ACHN (cell line): ENCODE data around the gene FILIP1L.
A peak's percentile ranks its signal among the peaks of the same experiment; 100 is the strongest.

Experiments used
- DNase-seq: peaks from one replicate; pipeline ENCODE4 v3.0.0-alpha.2; 2015
- in situ Hi-C: cut with HindIII; loops from 2 replicates; pipeline ENCODE4 v1.10.0; 2017; ENCODE audit warnings: low sequenced_read_pairs, low pct_ligation_motif_present, low pct_unique_long_range_greater_than_20kb

FILIP1L gene

DNA sequence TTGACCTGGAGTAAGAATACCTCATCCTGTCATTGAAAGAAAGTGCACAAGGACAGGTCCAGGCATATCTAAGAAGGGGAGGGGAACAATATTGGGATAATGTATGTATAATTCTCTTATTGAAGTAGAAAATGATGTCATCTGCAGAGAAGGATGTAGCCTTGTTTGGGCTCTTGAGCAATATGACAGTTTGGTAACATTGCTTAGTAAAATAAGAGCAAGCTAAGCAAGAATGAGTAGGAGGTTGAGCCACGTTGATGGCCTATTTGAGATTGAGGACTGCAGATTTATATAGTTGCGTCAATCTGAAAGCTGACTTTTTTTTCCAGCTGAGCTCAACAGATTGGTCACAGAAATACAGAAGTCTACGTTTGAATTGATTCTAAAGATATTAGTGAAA is 145.2 kb downstream of the FILIP1L start:
- no peak for DNase-seq
- in situ Hi-C loops: no loop called here

DNA sequence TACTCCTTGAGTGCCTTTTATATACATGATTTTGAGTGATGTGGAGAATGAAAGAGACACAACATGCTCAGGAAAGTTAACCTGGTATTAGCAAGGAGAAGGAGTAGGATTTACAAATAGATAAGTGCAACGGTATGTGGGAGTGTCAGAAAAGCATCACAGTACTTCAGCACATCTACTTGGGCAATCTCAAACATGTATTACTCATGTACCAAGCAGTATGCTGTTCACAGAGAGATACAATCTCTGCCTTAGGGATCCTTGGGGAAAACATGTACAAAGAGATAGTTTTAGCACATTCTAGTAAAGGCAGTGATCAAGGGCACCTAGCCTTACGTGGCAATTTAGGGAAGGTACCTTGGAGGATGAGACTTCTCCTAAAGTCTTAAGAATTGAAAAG is 146.5 kb downstream of the FILIP1L start:
- in situ Hi-C loops: no loop called here
- no peak for DNase-seq

DNA sequence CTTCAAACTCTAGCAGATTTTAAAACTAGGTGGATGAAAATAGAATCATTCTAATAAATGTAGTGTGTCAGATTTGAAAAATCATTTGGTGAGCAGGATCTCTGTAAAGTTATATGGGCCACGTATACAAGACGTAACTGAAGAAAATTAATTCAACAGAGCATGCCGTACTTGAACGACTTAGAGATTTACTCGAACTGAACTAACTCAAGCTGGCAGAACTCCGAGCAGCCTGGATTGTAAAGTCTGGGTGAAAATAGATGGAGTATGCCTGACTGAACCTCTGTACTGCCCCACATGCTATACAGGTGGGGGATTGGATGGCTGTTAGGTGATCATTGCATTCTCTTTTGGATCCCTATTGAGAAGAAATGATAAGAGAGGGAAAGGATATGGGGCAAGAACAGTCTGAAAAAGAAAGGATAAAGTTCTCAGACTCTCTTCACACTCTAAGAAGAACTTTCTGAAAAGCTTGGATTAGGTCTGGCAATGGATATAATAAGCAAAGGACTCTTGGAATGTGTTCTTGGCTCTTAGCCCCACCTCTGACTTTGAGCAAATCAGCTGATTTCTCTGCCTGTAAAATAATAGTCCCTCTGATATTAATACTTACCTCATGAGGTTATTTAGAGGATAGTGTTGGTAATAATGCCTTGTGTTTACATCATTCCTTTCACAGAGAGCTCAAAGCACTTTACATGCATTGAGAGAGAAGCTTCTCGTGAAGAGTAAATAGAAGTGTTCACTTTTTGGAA is 147.5 kb downstream of the FILIP1L start:
- DNase-seq: no peak
- in situ Hi-C loops: no loop called here

DNA sequence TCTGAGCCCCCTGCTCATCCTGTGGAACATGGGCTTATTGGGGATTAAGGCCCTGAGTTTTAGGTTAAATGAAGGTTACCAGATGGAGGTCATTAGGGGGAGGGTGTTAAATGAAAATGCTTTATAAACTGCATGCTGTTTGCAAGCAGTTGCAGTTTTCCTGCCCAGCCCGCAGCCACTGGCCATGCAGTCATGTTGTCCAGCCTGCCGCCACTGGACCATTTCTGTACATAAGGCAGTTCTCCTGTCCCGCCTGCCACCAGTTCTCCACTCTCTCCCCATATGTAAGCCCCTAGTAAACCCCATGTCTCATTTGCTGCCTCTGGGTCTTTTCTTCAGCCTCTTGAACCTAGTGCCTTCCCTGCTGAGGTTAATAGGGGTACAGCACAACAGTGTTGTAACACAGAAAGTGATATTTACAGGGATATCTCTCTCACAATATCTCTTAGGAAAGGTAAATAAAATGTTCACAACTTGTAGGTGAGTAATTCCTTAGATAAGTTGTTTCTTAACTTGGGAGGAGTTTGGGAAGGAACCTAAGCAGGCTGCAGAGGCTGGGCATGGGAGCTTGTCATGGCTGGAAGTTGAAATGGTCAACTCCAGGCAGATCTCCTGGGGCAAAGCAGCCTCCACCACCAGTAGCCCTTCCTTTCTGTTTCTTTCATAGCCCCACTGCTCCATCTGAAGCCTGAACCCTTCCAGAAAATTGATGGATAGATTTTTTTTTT is 148.5 kb downstream of the FILIP1L start:
- no peak for DNase-seq
- in situ Hi-C loops: no loop called here

DNA sequence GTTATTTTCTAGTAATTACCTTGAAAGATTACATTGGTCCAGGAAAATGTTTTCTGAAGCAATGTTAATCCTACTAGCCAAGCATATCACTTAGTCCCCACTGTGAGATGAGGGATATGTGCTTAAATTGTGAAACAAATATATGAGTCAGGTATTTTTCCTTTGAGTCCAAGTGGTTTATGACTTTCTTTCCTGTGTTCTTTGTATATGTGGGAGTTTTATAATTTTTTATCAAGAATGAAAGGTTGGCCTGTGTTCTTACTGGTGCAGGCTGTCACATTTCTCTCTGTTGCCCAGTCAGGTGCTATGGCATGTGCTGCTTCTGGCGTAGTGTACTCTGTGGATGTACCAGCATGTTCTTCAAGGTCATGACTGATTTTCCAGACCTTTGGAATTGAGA is 149.2 kb downstream of the FILIP1L start:
- in situ Hi-C loops: no loop called here
- DNase-seq: no peak

DNA sequence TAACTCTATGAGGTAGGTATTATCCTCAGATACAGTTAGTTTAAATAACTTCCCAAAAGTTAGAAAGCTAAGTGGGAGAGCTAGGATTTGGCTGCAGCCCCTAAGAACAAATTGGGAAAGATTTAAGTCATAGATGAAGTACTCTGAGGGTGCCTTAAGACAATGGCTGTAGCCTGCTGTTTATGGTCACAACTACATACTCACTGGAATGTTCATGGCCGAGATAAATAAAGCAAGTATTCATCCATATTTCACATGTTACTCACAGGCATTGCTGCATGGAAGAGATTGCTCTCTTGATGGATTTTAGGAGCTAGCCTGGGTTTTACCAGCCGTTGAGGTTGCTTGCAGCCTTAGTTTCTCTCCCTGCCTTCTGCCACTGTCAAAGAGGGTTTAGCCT is 151.6 kb downstream of the FILIP1L start:
- DNase-seq: no peak
- in situ Hi-C loops: no loop called here

DNA sequence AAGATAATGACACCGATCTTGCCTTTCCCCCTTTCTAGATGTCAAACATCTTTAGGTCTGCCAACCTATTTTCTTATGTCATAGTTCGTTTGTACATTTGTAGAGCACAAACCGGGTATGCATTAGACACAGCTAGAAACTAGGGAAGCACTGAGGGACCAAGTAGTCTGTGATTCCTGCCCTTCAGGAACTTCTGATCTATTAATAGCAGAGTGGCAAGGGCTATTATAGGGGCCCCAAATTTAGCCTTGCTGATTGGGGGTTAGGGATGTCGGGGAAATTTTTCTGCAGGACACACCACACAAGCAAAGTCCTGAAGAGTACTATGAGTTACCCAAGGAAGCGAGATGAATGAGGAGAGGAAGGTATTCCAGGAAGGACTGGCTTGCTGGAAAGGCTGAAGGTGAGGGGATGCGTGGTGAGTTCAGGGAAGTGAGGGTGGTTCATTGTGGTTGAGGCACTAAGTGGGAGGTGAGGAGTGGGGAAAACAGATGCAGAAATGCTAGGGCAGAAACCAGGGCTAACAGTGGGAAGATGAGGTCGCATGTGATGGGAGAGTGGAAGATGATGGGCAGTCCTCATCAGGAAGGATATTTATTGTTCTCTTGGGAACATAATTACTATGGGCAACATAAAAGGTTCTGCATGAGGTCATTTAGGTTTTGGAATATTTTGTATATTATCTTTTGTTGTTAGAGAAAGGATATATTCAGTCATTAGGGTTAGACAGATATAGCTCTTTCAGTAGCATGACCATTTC is 152.4 kb downstream of the FILIP1L start:
- DNase-seq: no peak
- in situ Hi-C loops: no loop called here

DNA sequence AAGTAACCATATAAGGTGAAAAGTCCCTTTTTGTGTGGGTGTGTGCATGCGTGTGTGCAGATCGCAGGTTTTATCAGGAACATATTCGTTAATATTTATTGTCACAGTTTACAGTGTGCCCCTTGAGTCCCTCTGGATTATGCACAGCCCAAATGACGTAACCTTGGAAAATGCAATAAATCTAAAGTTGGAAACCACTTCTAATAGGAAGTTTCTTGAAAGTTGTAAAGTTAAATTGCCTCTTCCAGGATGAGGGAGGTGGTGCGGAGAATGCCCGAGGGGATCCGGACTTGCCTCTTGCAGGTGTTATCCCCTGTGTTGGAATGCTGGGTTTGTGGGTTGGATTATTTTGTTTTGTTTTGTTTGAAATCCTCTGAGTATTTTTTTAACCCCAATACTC is 153.4 kb downstream of the FILIP1L start:
- no peak for DNase-seq
- in situ Hi-C loops: no loop called here

DNA sequence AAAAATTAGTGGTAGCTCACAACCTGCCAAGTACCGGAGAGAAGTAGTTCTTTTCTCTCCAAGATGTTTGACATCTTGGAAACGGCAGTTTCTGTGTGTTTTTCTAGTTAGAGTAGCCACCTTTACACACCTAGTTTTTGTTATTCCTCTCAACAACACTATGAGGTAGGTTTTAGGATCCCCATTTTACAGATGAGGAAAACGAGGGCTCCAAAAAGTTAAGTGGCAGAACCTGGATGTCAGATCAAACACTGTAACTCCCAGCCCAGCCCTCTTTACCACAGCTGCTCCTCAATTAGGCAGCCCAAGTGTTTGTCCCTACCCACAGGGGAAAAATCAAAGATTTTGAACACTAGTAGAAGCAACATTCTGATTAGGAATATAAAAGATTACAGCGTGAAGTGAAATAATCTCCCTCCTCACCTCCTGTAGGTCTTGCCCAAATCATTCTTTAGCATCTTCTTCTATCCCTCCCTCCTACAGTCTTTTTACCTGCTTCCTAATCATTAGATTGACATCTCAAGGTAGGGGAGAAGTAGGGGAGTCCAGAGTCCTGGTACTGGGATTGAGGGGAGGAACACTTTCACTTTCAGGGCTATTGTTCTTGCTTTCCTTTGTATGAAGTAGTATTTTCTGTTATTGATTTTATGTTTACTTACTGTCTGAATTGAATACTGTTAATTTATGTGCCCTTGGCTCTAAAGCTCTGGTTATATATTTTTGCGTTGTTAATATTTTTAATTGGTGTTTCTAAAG is 154.0 kb downstream of the FILIP1L start:
- in situ Hi-C loops: no loop called here
- DNase-seq: no peak

DNA sequence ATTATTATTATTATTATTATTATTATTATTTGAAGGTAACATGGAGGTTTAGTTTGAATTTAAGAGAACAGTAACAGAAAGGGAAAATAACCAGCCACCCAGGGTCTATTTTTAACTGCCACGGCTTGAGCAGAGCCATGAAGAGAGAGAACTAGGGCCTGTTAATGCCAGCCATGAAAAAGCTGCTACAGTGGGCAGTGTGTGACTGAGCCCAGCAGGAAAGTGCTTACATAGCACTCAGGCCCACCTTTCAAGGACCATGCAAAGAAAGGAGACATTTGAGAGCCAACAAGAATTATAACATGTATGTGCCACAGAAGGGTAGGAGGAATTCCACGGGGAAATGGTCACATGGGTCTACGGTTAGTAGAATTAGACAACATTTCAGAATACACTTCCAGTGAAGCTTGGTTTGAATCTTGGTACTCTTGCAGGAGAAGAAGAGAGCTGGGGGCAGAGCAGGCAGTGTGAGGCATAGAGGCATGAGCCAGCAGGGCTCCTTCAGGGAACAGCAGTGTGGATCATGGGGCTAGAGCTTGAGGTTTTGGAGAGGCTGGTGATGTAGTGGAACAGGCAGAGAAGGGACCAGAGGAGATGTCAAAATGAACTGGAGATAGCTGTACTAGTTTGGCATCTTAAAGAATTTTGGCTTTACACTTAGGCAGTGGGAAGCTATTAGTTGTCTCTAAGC is 155.9 kb downstream of the FILIP1L start:
- in situ Hi-C loops: no loop called here
- no peak for DNase-seq

DNA sequence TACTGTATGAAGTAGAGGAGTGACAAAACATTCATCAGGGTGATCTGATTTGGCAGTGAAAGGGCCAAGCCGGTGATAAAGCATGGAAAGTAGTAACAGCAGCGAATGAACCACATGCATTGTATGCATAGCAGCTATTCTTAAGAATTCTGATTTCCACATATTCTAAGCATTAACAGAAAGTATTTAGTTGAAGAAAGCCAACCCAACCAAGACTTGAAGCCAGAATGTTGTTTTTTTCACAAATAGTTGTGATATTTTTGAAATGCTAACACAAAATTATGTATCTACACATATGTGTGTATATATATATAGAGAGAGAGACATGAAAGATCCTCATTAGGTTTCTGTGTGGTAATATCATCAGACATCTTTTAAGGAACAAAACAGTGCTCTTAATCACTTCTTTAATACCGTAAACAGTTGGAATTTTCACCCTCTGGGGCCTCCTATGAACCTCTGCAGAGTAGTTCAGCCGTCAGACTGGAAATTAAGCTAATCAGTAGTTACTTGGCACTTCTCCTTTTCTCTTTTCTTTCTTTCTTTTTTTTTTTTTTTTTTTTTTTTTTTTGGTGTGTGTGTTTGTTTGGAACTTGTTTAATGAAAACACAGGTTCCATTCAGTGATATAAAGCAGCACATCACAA is 157.0 kb downstream of the FILIP1L start:
- no peak for DNase-seq
- in situ Hi-C loops: no loop called here

DNA sequence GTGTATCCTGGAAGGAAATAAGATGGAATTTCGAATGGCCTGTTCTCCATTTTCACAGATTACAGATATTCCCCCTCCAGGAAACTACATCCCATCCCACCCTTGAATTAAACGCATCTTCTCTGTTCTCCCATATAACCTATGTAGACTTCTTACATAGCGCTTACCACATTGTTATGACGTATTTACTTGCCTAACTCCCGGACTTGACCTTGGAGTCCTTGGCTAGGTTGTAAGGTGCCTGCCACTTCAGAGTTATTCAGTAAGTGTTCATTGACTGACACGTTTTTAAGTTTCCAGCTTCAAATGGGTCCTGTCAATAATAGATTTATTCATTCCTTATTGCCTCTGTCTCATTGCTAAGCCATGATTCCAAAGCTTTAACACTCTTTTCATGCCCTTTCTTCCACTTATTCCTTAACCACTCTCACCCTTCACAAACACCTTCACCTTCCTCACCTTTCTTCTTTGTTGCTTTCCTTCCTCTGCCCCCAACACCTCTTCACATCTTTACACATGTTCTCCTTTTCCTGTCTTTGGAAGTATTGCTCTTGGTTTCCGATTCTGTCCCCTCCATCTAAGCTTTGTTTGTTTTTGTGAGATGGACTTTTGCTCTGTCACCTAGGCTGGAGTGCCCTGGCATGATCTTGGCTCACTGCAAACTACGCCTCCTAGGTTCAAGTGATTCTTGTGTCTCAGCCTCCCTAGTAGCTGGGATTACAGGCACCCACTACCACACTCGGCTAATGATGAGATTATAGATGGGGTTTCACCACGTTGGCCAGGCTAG is 158.3 kb downstream of the FILIP1L start:
- in situ Hi-C loops: no loop called here
- DNase-seq: no peak

DNA sequence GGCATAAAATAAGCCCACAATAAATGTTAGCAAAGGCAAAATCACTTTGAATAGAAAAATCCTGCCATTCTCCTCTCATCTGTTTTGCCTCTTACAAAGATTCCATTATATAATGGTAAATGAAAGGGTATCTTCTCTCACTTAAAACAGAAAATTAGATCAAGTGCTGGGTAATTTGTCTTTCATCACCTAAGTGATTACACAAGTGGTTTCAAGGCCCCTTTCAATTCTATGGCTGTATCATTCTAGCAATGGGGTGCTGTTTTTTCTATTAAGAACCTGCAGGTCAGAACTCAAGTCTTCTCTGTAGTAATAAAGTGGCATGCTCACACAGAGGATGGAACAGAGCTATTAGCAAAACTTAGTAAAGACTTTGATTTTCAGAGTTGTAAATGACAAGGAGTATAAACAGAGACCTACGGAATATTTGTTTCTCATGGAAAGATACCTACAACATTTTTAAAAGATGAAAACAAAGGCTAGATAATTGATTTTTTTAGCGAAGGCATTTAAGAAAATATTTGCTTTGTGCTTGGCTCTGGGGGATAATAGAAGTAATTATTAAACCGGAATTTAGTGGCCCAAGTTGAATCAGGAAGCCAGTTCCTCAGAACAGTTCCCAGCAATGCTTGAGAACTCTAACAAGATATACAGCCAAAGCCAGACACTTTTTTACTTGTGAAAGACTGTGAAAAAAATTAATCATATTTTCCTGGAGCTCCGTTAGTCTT is 159.2 kb downstream of the FILIP1L start:
- peak; percentile 11 for DNase-seq
- in situ Hi-C loops: no loop called here

DNA sequence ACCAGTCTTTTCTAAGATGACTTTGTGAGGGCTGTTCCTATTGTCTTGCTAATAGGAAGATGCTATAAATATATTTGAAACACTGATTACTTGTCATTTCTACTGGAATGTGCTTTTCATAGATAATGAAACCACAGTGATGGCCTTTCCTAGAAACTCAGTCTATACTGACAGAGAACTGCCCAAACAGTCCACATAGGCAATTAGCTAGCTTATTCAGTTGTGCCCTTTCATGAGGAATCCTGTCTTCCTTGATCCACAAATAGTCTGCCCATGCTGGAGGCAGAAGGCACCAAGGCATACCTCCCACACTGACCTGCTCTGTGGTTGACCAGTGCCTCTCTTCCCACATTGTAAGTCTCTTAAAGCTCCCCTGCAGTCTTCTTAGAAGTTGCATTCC is 160.7 kb downstream of the FILIP1L start:
- peak; percentile 6 for DNase-seq
- in situ Hi-C loops: no loop called here

DNA sequence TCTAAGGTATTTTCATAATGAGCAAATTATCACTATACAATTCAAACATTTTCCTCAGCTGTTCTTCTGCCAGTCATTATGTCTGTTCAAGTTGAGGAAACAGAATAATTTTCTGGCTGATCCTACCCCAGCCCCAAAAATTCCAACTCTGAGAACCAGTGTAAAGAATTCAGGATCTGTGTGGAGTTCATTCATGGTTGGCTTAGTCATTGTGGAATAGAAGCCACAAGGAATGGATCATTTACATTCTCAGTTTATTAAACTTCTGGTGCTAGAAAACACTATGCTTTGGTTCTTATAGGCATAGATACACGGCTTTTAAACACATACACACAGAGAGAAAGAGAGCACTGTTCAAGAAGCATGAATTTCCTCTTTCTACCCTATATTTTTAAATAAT is 162.0 kb downstream of the FILIP1L start:
- in situ Hi-C loops: no loop called here
- peak; percentile 88 for DNase-seq

DNA sequence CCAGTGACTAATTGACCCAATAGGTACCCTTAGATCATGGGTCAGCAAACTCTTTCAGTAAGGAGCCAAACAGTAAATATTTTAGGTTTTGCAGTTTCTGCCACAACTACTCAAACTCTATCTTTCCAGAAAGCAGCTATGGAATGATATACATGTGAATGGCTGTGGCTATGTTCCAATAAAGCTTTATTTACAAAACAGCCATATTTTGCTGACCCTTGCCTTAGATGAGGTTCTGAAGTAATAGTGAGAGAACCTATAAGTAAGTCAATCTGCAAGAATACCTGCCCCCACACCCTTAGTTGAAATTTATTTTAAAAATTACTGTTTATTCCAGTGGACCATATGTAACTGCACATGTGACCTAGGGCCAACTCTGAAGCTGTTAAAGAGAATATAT is 162.6 kb downstream of the FILIP1L start:
- in situ Hi-C loops: no loop called here
- DNase-seq: peak; percentile 13

DNA sequence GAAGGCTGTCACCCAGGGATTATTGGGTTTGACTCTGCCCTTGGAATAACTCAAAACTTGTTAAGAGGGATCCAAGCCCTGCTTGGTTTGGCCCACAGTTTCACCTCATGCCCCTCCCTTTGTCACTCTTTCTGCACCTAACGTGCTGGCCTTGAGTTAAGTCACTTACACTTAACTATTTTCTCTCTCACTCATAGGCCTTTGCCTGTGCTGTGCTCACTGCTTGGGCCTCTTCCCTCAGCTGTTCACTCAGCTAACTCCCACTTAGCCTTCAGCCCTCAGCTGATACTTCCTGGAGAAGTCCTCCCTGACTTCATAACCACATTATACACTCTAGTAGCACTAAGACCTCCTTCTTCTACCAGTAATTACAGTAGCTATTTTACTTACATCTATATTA is 163.4 kb downstream of the FILIP1L start:
- DNase-seq: peak; percentile 53
- in situ Hi-C loops: no loop called here
